Dedifferentiated amniotic fluid mesenchymal stem cell (primary cell): ENCODE measurements around the gene PCSK7.

Experiments
- DNase-seq: peaks from one replicate; pipeline ENCODE4 v3.0.0-alpha.2; 2016; ENCODE audit errors: extremely low spot score

The PCSK7 gene

GRCh38 chr11:117230999-117231841, 653 bp downstream of the PCSK7 start:
- no peak for DNase-seq

GRCh38 chr11:117230286-117230961, 1.4 kb downstream of the PCSK7 start:
- no peak for DNase-seq

- DNase-seq, result no peak
Measured at GRCh38 chr11:117229931-117230285, 2.0 kb downstream of the PCSK7 start.

- DNase-seq, result no peak
Measured at GRCh38 chr11:117229411-117229810, 2.5 kb downstream of the PCSK7 start.

GRCh38 chr11:117228091-117228490, 3.8 kb downstream of the PCSK7 start:
- no peak for DNase-seq

GRCh38 chr11:117226388-117227385, 5.2 kb downstream of the PCSK7 start:
- DNase-seq, result peak; percentile 77

- DNase-seq, result no peak
Measured at GRCh38 chr11:117225553-117226170, 6.2 kb downstream of the PCSK7 start.

GRCh38 chr11:117223741-117224689, 7.9 kb downstream of the PCSK7 start:
- DNase-seq, result no peak

DNA sequence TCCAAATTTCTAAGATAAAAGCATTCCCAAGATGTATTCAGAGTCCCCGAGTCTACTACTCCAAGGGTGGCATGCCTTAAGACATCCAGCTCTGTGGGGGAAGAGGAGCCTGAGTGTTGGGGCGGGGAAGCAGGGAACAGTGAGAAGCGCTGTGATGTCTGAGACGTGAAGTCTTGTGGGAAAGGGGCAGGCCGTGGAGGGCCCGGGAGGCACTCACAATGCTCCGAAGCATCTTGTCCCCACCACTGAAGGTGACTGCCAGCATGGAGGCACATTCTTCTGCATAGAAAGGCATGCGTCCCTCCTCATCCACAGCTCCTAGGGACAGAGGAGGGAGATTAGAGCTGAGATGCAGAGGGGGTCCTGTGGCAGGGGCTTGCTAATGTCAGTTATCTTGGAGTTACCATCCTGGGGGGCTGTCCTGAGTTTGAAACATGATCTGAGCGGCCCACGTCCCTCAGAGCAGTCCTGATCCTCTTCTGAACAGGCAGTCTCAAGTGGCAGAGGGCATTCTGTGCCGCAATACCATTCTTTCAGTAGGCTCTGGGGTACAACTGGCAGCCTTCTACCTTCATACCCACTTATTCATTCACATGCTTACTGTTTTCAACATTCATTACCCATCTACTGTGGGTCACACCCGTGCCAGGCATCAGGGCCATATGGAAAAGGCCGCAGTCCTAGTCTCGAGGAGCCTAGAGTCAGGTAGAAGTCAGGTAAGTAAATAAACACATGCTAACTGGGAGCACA, 8.7 kb downstream of the PCSK7 start:
- no peak for DNase-seq

GRCh38 chr11:117221775-117222517, 9.9 kb downstream of the PCSK7 start:
- DNase-seq, result no peak

GRCh38 chr11:117220999-117221774, 10.7 kb downstream of the PCSK7 start:
- no peak for DNase-seq

GRCh38 chr11:117220568-117220967, 11.3 kb downstream of the PCSK7 start:
- DNase-seq, result no peak

DNA sequence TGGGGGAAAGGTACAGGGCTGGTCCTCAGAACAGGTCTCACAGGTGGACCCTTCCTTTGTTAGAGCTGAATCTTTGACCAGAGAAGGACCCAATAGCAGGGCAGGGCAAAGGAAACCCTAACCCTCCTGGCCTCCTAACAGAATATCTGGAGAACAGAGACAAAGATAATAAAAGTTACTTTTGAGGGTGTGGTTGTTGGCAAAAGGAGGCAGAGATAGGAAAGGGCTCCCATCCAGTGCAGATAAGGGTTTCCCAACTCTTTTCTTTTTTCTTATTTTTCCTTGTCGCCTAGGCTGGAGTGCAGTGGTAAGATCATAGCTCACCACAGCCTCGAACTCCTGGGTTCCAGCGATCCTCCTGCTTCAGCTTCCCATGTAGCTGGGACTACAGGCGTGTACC, 11.9 kb downstream of the PCSK7 start:
- no peak for DNase-seq

DNA sequence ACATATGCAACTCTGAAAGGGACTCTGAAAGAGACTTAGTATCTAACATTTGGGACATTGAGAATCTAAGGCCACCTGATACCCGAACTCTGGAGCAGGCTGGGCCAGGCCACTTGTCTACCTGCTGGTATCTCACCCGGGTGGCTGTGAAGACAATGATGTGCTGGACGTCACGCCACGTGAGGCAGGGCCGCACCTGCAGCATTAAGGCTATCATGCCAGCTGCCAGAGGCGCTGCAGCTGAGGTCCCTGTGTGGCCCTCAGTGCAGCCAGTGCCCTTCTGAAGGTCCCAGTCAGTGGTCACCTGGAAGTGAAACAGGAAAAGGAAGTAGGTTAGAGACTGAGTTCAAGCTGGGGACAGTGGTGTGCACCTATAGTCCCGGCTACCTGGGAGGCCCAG, 12.4 kb downstream of the PCSK7 start:
- no peak for DNase-seq

- DNase-seq, result no peak
Measured at GRCh38 chr11:117219001-117219400, 12.9 kb downstream of the PCSK7 start.

- DNase-seq, result no peak
Measured at GRCh38 chr11:117218133-117218915, 13.5 kb downstream of the PCSK7 start.
